IPS DF 6.9 (cell line): ENCODE measurements around the gene TRAF2.

ENCODE experiments used
- DNase-seq: peaks from one replicate; pipeline ENCODE4 v3.0.0-alpha.2; 2013; ENCODE audit warnings: low read depth, low spot score
- H3K27ac ChIP-seq: one replicate; pipeline ENCODE4 v1.5.1; 2013; ENCODE audit warnings: low read length, control low read depth
- H3K27me3 ChIP-seq: 2 replicates; pipeline ENCODE4 v1.6.1; 2013; ENCODE audit warnings: mild to moderate bottlenecking, low read length; ENCODE audit not compliant: control insufficient read depth, insufficient read depth
- H3K36me3 ChIP-seq: 2 replicates; pipeline ENCODE4 v1.6.1; 2013; ENCODE audit warnings: low read length; ENCODE audit not compliant: control insufficient read depth, insufficient read depth
- H3K4me1 ChIP-seq: 2 replicates; pipeline ENCODE4 v1.6.1; 2013; ENCODE audit warnings: low read length; ENCODE audit not compliant: control insufficient read depth, insufficient read depth
- H3K4me3 ChIP-seq: 2 replicates; pipeline ENCODE4 v1.5.1; 2013; ENCODE audit warnings: mild to moderate bottlenecking, low read length
- H3K9me3 ChIP-seq: 2 replicates; pipeline ENCODE4 v1.6.1; 2013; ENCODE audit warnings: low read length, inconsistent platforms; ENCODE audit not compliant: control insufficient read depth, insufficient read depth
- WGBS: extraction: QIAGEN DNeasy Blood & Tissue Kit; methylation state at CpG from one replicate; pipeline ENCODE4 v1.1.7; 2013; ENCODE audit warnings: mixed read lengths, missing lambda C conversion rate; ENCODE audit not compliant: insufficient read length, insufficient coverage; 5-methylcytosine and 5-hydroxymethylcytosine counted together

Gene TRAF2

GRCh38 chr9:136848393-136849037, 37.8 kb upstream of the TRAF2 start:
- DNase-seq: no peak
- no peaks in the 10 kb centered on the region; the same call in 1 of the 2 replicates for H3K27me3 ChIP-seq
- H3K9me3 ChIP-seq: no peaks in the 10 kb centered on the region
- no peak overlapping the region for H3K27ac ChIP-seq
- H3K4me3 ChIP-seq: peak overlapping the region; percentile 85
- WGBS: no CpG with 5 or more reads among the region's 53 CpGs
- H3K4me1 ChIP-seq: peaks cover 7% of the 10 kb centered on the region
- no peaks in the 10 kb centered on the region; the same call in 1 of the 2 replicates for H3K36me3 ChIP-seq

- WGBS: no CpG with 5 or more reads among the region's 77 CpGs
- Histone ChIP-seq H3K27ac (no peak within 1 kb of the TSS), H3K27me3 (no peaks in the 10 kb centered on the region; the same call in 1 of the 2 replicates)
Measured at GRCh38 chr9:136849038-136849959, 37.0 kb upstream of the TRAF2 start, which contains the start of gene PHPT1. Gene PHPT1 (plus strand): TSS chr9:136849409. CDS start chr9:136849431, 22 bp downstream.

GRCh38 chr9:136849960-136850865, 36.1 kb upstream of the TRAF2 start:
- Histone ChIP-seq H3K9me3 (no peaks in the 10 kb centered on the region), H3K36me3 (no peaks in the 10 kb centered on the region; the same call in 1 of the 2 replicates), H3K4me1 (peaks cover 7% of the 10 kb centered on the region), H3K27me3 (no peaks in the 10 kb centered on the region; the same call in 1 of the 2 replicates), H3K27ac (no peak overlapping the region), H3K4me3 (peak overlapping the region; percentile 85; the same call in 1 of the 2 replicates)
- DNase-seq: no peak
- no CpG with 5 or more reads among the region's 43 CpGs for WGBS

More at GRCh38 chr9:136849038-136849959, 37.0 kb upstream of the TRAF2 start, which contains the start of gene PHPT1:
- peak; percentile 89 for DNase-seq
- H3K36me3 ChIP-seq: no peaks in the 10 kb centered on the region; the same call in 1 of the 2 replicates
- peaks cover 7% of the 10 kb centered on the region for H3K4me1 ChIP-seq
- no peaks in the 10 kb centered on the region for H3K9me3 ChIP-seq
- H3K4me3 ChIP-seq: peak within 1 kb of the TSS; percentile 85

DNA sequence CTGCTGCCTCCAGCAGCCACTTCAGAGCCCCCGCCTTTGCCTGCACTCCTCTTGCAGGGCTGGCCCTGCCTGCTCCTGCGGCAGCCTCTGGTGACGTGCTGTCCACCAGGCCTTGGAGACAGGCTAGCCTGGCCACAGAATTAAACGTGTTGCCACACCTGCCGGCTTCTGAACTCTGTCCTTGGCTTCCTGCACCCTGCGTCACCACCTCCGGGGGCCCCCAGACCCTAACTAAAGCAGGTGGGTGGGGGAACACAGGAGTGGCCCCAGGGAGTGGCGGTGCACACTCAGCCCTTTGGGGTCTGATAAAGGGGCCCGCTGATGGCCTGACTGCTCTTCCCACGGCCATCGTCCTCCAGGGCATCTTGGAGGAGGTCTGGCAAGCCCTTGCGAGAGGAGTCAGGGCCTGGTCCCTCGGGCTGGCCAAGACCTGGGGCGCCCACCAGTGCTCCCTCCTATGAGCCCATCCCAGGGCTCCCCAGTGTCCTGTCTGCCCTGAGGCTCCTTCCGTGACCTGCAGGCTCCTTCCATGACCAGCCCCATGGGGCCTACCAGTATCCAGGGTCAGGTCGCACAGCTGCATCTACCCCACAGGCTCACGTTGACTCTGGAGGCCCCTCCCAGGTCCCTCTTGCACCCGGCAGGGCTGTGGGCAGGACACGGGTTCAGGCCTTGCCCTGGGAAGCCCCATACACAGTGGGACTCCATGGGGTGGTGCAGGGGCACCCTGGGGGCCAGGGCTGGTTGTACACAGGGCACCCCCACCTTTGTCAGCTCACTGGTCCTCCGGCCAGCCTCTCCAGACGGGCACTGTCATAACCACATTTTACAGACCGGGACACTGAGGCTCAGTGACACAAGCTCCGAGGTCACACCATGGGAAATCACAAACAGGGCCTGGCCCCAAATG, 35.2 kb upstream of the TRAF2 start:
- H3K27ac ChIP-seq: no peak overlapping the region
- no peaks in the 10 kb centered on the region; the same call in 1 of the 2 replicates for H3K36me3 ChIP-seq

DNA sequence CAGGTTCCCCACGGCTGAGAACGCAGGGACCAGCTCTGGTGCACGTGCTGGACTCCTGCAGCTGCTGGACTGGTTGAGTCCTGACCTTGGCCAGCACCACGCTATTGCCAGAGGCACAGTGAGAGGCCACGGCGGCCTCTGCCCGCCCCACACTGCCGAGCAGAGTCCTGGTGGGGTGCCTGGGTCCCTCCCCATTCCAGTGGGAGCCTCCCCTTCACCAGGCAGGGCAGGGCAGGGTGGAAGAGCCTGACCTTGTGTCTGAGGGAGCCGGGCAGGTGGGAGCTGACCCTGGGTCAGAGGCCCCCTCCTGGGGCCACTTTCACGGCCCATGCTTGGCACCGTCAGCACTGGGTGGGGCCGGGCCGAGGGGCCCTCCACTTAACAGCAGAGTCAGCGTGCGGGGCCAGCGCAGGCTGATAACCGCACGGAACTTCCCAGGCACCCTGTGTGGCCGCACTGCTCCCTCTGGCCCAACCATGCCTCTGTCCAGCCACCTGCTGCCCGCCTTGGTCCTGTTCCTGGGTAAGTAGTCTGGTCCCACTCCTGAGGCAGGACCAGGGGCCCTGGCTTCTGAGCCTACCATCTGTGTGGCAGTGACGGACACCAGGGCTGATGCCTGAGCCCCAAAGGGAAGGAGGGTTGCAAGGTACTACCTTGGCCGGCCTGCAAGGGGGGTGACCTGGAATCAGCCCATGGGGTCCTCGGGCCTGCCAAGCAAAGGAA, 34.2 kb upstream of the TRAF2 start, which contains the start of gene MAMDC4:
MAMDC4 (plus strand) TSS at position 406 of the 723 bp plus-strand sequence; CDS start at position 477, 71 bp downstream.
- no peak for DNase-seq
- Histone ChIP-seq H3K4me1 (peaks cover 4% of the 10 kb centered on the region; the same call in 1 of the 2 replicates), H3K4me3 (no peak within 1 kb of the TSS), H3K27me3 (no peaks in the 10 kb centered on the region), H3K36me3 (no peaks in the 10 kb centered on the region; the same call in 1 of the 2 replicates), H3K27ac (no peak within 1 kb of the TSS), H3K9me3 (no peaks in the 10 kb centered on the region)
- no CpG with 5 or more reads among the region's 23 CpGs for WGBS

More for the DNA sequence above, 35.2 kb upstream of the TRAF2 start:
- H3K27me3 ChIP-seq: no peaks in the 10 kb centered on the region; the same call in 1 of the 2 replicates
- no CpG with 5 or more reads among the region's 23 CpGs for WGBS
- H3K9me3 ChIP-seq: no peaks in the 10 kb centered on the region
- no peak overlapping the region for H3K4me3 ChIP-seq
- no peak for DNase-seq
- H3K4me1 ChIP-seq: peaks cover 7% of the 10 kb centered on the region

- WGBS: no CpG with 5 or more reads among the region's 29 CpGs
- Histone ChIP-seq H3K9me3 (no peaks in the 10 kb centered on the region), H3K4me1 (peaks cover 4% of the 10 kb centered on the region; the same call in 1 of the 2 replicates), H3K27me3 (no peaks in the 10 kb centered on the region), H3K4me3 (no peak overlapping the region), H3K27ac (no peak overlapping the region), H3K36me3 (no peaks in the 10 kb centered on the region; the same call in 1 of the 2 replicates)
- DNase-seq: no peak
Measured at GRCh38 chr9:136852664-136853595, 33.4 kb upstream of the TRAF2 start.

GRCh38 chr9:136853596-136854112, 32.7 kb upstream of the TRAF2 start:
- Histone ChIP-seq H3K27me3 (no peaks in the 10 kb centered on the region), H3K27ac (no peak overlapping the region), H3K9me3 (no peaks in the 10 kb centered on the region), H3K36me3 (no peaks in the 10 kb centered on the region; the same call in 1 of the 2 replicates), H3K4me3 (no peak overlapping the region), H3K4me1 (peaks cover 4% of the 10 kb centered on the region; the same call in 1 of the 2 replicates)
- no CpG with 5 or more reads among the region's 18 CpGs for WGBS
- DNase-seq: no peak
